Osteoblast (primary cell): ENCODE results near the gene PPT1. TPM values are rescaled to one million over a fixed set of nuclear protein-coding genes. Genes with fewer than 3 reads are reported as not detected.

Experiments
- DNase-seq: peaks from one replicate; pipeline ENCODE4 v3.0.0; 2011; ENCODE audit warnings: low spot score, mixed read lengths; ENCODE audit not compliant: insufficient read length; ENCODE audit errors: missing footprints
- H2AFZ ChIP-seq: 2 replicates; pipeline ENCODE4 v1.6.0; 2011; ENCODE audit warnings: mild to moderate bottlenecking, low read length
- H3K27ac ChIP-seq: 2 replicates; pipeline ENCODE4 v1.5.1; 2011; ENCODE audit warnings: mild to moderate bottlenecking, low read depth, low read length, moderate library complexity
- H3K27me3 ChIP-seq: 2 replicates; pipeline ENCODE4 v1.6.0; 2012; ENCODE audit warnings: mild to moderate bottlenecking, control low read depth, inconsistent platforms, low read length, moderate library complexity; ENCODE audit not compliant: insufficient read depth
- H3K36me3 ChIP-seq: 2 replicates; pipeline ENCODE4 v1.5.1; 2011; ENCODE audit warnings: mild to moderate bottlenecking, low read length, control low read depth, moderate library complexity; ENCODE audit not compliant: insufficient read depth
- H3K4me1 ChIP-seq: 2 replicates; pipeline ENCODE4 v1.5.1; 2011; ENCODE audit warnings: mild to moderate bottlenecking, low read length, control low read depth, moderate library complexity; ENCODE audit not compliant: insufficient read depth
- H3K4me2 ChIP-seq: 2 replicates; pipeline ENCODE4 v1.6.0; 2011; ENCODE audit warnings: mild to moderate bottlenecking, low read length; ENCODE audit not compliant: insufficient read depth
- H3K4me3 ChIP-seq: fragments of 200-600 bp; sonication (generic); 3 replicates; pipeline ENCODE4 v1.5.1; 2012; ENCODE audit warnings: mild to moderate bottlenecking, low read length, inconsistent platforms; ENCODE audit not compliant: insufficient read depth
- H3K79me2 ChIP-seq: 2 replicates; pipeline ENCODE4 v1.6.0; 2012; ENCODE audit warnings: mild to moderate bottlenecking, low read length, control low read depth, inconsistent platforms; ENCODE audit not compliant: insufficient read depth
- H3K9me3 ChIP-seq: 2 replicates; pipeline ENCODE4 v1.5.1; 2011; ENCODE audit warnings: low read depth, low read length, control low read depth
- H4K20me1 ChIP-seq: 2 replicates; pipeline ENCODE4 v1.6.0; 2012; ENCODE audit warnings: mild to moderate bottlenecking, low read length, control low read depth; ENCODE audit not compliant: insufficient read depth
- total RNA-seq: library from RNA; depleted of rRNA; stranded (reverse); fragments of >200 nt; gene quantifications from 2 replicates; pipeline ENCODE4 v1.2.3, GENCODE V29; 2012
- TF ChIP-seq, protein P1 (sequence below): IDR thresholded peaks from 2 replicates; pipeline ENCODE4 v1.5.1; 2011; ENCODE audit warnings: mild to moderate bottlenecking, low read depth, low read length, moderate library complexity; ENCODE audit errors: extremely low read depth

Gene PPT1
- 40.9 and 43.3 TPM in 2 replicates for total RNA-seq

DNA sequence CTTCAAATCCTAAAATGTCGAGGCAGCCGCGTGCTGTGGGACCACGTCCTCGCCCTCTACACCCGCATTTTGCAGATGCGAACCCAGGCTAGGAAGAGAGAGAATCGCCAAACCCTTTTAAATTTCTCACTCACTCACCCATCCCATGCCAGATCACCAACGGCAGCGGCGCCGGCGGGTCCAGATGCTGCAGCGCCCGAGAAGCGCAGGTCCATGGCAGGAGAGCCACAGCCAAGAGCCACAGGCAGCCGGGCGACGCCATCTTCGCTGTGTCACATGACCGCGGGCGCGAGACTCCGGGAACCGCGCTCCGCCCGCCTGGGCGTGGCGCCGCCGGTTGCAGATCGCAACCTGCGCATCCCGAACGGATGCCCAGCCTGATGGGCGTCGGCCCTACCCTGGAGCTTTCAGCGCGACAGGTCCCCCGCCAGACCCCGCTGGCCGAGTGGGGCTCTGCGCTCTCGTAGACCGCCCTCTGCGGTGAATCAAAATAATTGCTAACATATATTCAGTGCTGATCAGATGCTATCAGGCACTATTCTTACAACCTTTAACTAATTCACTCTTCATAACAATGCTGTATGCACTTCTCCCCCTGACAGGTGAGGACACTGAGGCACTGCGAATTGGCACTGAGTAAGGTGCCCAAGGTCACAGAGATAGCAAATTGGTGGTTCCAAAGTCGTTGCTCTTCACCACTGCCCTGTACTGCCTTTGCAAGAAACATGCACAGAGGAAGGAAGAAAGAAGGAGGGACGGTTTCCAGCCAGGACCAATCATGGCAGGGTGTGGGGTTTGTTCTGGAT lies at the start of gene PPT1:
Gene PPT1, minus strand, starts transcription at position 276 of the 806 bp plus-strand sequence. Its CDS starts 14 bp downstream, at position 262.
- TF ChIP-seq, protein P1, sequence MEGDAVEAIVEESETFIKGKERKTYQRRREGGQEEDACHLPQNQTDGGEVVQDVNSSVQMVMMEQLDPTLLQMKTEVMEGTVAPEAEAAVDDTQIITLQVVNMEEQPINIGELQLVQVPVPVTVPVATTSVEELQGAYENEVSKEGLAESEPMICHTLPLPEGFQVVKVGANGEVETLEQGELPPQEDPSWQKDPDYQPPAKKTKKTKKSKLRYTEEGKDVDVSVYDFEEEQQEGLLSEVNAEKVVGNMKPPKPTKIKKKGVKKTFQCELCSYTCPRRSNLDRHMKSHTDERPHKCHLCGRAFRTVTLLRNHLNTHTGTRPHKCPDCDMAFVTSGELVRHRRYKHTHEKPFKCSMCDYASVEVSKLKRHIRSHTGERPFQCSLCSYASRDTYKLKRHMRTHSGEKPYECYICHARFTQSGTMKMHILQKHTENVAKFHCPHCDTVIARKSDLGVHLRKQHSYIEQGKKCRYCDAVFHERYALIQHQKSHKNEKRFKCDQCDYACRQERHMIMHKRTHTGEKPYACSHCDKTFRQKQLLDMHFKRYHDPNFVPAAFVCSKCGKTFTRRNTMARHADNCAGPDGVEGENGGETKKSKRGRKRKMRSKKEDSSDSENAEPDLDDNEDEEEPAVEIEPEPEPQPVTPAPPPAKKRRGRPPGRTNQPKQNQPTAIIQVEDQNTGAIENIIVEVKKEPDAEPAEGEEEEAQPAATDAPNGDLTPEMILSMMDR = no peak
- H3K79me2 ChIP-seq = peaks cover 31% of the 10 kb centered on the region
- H4K20me1 ChIP-seq = no peaks in the 10 kb centered on the region
- H3K27ac ChIP-seq = peak within 1 kb of the TSS; percentile 29
- no peaks in the 10 kb centered on the region for H3K36me3 ChIP-seq
- no peaks in the 10 kb centered on the region for H3K9me3 ChIP-seq
- H3K4me2 ChIP-seq = peak within 1 kb of the TSS; percentile 83
- peak; percentile 89 for DNase-seq
- peak within 1 kb of the TSS; percentile 99 for H2AFZ ChIP-seq
- H3K4me3 ChIP-seq = peak within 1 kb of the TSS; percentile 89
- peaks cover 12% of the 10 kb centered on the region for H3K4me1 ChIP-seq
- H3K27me3 ChIP-seq = peaks cover 3% of the 10 kb centered on the region

DNA sequence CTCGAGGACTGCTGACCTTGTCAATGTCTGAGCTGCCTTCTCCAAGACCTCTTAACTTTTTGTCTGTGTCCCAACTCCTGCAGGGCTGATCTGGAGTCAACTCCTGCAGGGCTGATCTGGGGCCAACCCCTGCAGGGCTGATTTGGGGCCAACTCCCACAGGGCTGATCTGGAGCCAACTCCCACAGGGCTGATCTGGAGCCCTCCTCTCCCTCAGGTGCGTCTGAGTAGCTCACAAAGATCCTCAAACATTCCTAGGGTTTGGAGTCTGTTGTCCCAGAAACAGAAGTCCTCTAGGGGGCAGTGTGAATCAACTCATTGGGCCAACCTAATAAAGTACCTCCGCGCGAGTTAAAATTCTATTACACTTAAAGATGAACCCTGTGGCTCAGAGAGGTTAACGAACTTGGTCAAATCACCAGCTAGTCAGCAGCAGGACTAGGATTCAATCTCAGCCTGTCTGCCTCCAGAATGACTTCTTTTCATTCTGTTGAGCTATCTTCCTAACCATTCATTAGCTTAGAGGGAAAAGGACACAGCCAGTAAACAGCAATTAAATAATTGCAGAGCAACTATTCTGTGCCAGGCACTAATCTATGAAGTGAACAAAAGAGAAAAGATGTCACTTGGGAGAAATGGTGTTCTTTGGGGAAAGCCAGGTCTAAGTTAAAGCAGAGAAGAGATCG lies 47.0 kb upstream of the PPT1 start:
- no peak overlapping the region for H3K4me3 ChIP-seq
- no peak overlapping the region for H3K27ac ChIP-seq
- H4K20me1 ChIP-seq = no peaks in the 10 kb centered on the region
- H3K4me2 ChIP-seq = no peak overlapping the region
- peak; percentile 76 for DNase-seq
- no peaks in the 10 kb centered on the region for H3K9me3 ChIP-seq
- TF ChIP-seq, protein P1 = peak; percentile 91
- no peaks in the 10 kb centered on the region for H3K79me2 ChIP-seq
- H3K27me3 ChIP-seq = peaks cover 38% of the 10 kb centered on the region
- H3K4me1 ChIP-seq = peaks cover 3% of the 10 kb centered on the region
- no peaks in the 10 kb centered on the region for H3K36me3 ChIP-seq
- H2AFZ ChIP-seq = no peak overlapping the region

DNA sequence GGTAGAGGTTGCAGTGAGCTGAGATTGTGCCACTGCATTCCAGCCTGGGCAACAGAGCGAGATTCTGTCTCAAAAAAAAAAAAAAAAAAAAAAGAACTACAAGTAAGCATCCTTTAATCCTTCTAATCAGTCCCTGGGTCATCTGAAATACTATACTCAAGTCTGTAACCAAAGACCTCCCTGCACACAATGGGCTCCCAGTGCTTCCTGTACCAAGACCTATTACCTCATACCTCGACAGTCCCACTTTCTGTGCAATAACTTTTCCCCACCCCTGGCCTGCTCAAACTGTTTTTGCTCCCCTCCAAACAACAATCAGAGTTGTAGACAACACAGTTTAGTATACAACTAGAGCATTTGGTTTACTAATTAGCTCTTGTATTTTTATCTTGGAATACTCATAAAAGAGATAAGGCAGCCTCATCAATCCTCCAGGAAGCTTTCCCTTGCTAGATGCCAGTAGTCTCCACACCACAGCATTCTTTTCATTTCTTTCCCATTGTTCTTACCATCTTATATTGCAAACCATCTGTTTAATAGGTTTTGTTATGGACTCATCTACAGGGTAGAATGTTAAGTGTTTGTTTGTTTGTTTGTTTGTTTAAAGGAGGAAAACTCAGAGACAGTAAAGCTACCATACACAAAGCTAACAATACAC lies 45.0 kb upstream of the PPT1 start:
- DNase-seq = no peak

More for the DNA sequence above, 45.0 kb upstream of the PPT1 start:
- Histone ChIP-seq H3K27me3 (peaks cover 30% of the 10 kb centered on the region), H3K4me2 (no peak overlapping the region), H3K9me3 (no peaks in the 10 kb centered on the region), H4K20me1 (no peaks in the 10 kb centered on the region), H2AFZ (no peak overlapping the region), H3K4me3 (no peak overlapping the region), H3K27ac (no peak overlapping the region), H3K79me2 (no peaks in the 10 kb centered on the region), H3K4me1 (peaks cover 3% of the 10 kb centered on the region), H3K36me3 (no peaks in the 10 kb centered on the region)
- TF ChIP-seq, protein P1 = no peak
